Cerebellar nuclear complex (tissue), 1 donor: ENCODE data around the gene PRKN.

ENCODE experiments used
- DNase-seq, 2 experiments: peaks; one replicate each; lab custom pipeline; 2025; lab: John Stamatoyannopoulos, UW

Gene PRKN

DNA sequence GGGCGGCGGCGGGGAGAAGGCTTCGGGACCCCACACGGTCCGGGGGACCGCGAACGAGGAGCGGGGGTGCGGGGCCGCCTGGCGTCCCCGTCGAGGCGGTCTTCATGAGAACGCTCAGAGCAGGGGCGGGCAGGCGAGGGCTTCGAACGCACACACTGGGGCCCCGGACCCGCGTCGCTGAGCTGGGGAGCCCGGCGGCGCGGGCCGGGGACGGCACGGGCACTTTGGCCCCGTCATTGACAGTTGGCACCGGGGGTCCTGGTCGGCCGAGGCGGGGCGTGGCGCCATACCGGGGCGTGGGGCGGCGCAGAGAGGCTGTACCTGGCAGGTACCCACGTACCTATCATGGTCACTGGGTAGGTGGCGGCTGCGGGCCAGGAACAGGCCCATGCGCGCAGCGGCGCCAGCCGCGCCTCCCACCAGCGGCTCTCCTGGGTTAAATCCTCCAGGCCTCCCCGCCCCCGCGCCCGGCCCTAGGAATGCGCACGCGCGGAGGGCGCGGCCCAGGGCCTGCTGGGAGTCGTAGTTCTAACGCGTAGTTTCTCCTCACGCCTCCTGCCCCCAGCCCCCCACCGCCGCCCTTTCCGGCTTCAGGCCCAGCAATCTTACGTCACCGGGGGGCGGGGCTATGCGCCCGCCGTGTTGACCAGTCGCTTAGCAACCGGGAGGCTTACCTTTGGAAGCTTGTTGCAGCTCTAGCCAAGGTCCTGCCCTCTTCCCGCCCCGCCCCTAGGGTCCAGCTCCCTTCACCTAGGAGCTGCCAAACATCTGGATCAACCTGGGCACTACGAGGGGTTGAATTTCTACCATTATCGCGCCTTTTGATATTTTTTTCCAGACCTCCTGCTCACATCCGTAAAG lies at the start of gene PRKN, which contains the start of gene PACRG:
PRKN (minus strand) TSS at position 445 of the 861 bp plus-strand sequence.
PACRG (plus strand) TSS at position 653 of the 861 bp plus-strand sequence.
- peak; percentile 91 to 97 for DNase-seq

DNA sequence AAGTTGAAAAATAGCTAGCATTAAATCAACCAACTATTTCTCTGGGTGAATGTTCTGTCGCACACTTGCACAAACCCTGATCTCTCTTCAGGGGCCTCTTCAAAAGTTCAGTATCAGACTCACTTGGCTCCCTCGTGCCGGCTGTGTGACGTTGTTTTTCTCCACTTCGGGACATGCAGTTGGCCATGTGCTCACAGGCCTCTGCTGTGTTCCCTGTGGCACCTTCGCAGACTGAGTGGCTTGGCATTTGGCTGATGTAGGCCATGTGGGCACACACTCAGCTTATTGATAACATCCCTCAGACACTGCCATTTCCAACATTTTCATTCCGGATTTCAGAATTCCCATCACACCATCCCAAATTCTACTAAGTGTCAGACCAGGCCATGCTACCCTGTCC lies 49.5 kb upstream of the PRKN start:
- DNase-seq = no peak

DNA sequence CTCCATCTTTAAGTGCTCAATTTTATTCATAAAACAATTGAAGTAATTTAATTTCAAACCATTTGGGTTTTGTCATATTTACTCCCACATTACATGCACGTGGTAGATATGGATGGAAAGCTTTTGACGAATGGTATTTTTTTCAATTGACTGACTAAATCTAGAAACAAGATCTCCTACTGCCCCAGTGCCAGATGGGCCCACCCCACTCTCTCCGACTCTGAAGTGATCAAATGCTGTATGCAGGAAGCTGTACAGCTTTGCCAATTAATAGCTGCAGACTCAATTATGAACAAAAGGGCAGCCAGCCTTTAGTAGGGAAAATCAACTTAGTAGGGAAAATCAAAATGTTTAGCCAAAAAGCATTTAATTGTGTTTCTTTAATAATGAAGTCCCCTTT lies 46.4 kb upstream of the PRKN start:
- DNase-seq = no peak

DNA sequence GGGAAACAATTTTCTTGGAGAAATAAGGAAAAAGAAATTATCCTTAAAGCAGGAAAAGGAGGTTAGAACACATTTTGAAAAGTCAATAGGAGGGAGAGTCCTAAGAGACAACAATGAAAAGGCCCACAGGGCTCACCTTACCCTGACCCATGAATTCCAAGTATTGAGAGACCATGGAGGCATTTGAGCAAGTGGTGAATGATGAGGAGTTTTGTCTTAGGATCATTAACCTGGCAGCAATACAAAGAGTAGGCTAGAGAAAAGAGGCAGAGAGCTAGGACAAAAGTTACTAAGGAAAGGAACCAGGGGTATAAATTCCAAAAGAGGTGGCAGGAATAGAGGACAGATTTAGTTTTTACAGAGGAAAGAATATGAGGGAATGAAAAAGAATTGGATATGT lies 44.9 kb upstream of the PRKN start:
- no peak for DNase-seq

DNA sequence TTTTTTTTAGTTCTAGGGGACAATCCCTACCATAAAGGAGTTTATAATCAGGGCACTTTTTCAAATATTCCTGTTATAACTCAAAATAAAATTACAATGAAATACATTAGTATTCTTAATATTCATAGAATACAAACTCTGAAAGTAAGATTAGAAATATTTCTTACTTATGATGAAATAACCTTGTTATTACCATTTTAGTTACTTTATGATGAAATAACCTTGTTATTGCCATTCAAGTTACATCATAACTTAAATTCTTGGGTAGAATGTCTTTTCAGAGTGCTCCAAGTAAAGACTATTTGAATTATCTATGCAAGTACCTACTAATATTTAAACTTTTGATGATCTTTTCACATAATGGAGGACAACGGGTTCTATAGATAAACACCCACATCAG lies 43.4 kb upstream of the PRKN start:
- no peak for DNase-seq

DNA sequence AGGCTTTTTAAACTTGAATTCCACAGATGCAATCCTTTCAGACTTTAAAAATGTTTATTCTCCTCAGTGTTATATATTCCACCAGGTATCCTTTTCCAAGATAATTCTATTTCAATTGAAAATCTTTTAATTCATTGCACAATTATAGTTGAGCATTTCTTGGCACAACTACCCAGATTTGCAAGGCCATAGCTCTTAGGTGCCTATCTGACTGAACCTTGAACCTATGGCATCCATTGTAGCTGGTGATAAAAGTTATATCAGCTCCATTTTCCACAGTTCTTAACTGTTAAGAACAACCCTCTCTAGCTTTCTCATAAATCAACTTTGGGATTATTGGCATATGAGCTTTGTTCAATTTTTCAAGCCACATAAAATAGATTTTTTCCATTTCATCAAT lies 42.6 kb upstream of the PRKN start:
- no peak for DNase-seq

DNA sequence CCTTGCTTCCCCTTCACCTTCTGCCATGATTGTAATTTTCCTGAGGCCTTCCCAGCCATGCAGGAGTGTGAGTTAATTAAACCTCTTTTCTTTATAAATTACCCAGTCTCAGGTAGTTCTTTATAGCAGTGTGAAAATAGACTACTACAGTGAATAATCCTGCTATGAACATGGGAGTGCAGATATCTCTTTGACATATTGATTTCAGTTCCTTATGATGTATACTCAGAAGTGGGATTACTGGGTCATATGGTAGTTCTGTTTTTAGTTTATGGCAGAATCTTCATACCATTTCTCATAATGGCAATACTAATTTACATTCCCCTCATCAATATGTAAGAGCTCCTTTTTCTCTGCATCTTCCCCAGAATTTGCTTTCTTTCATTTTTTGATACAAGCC lies 26.2 kb upstream of the PRKN start:
- no peak for DNase-seq

DNA sequence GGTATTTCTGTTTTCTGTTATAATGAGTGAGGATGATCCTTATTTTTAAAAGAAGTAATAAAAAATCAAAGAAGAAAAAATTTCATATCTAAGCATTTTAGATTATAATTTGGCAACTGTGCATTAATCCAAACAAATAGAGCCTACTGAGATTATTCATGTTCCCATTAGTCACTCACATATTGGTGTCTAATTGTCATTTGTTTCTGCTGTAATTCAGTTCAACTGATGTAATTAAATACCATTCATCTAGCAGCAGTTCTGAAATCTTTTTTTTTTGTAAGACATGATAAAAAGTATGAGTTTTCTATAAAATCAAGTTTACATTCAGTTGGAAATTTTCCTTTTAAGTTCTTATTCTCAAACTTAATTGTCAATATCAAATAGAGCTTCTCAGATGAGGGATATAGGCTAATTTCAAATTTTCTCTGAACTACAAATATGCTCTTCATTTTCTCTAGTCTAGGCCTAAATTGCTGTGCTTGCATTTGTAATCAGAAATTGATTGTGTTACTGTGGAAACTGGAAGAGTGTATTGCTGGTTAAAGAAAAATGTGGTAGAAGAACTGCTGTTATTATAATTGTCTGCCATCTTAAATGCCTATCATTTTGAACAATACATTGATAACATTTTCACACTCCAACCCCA lies 23.8 kb upstream of the PRKN start:
- DNase-seq = no peak

DNA sequence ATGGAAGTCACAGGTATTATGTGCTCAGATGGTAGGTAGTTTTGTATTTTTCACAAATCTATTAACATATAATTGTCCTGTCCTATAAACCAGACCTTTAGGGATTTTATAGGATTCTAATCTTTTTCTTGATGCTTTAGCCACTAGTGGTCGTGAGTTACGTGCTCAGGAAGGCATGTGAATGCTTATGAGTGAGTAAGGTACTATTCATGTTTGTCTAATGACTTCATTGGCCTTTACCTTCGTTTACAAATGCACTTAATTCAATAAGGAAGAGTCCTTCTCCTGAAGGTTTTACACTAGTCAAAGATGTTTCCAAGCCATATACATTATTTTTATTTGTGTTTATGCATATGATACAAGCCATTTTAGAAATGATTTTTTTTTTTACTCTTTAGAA lies 23.2 kb upstream of the PRKN start:
- no peak for DNase-seq

DNA sequence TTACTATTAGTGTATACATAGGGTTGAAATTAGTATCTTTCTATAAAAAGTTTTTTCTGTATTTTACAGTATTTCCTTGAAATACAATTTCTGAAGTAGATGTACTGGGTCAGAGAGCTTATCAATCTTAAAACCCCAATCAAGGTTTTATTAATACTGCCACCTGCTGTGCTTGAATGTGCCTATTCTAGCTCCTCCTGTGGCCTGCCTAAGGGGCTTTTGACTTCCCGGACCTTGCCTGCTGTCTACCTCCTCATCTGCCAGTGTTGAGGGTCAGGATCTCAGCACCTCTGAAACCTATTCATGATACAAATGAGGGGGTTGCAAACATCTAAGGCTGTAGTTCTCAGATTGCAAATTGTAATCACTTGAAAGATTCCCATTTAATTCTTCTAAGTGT lies 9.4 kb upstream of the PRKN start:
- no peak for DNase-seq

DNA sequence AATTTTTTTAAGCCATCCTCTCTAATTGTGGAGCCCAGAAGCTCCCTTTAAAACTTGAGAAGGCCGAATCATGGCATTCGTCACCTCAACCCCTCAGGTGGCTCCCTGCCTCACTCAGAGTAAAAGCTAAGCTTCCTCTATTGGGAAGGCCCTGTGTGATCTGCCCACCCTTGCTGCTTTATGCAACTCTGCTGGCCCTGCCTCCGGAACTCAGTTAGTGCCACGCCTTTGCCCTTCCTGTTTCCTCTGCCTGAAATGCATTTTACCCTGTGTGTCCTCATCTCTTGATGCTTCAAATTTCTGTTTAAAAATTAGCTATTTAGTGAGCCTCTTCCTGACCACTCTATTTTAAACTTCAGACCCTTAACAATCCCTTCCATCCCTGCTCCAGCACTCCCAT lies 5.9 kb upstream of the PRKN start:
- DNase-seq = no peak

DNA sequence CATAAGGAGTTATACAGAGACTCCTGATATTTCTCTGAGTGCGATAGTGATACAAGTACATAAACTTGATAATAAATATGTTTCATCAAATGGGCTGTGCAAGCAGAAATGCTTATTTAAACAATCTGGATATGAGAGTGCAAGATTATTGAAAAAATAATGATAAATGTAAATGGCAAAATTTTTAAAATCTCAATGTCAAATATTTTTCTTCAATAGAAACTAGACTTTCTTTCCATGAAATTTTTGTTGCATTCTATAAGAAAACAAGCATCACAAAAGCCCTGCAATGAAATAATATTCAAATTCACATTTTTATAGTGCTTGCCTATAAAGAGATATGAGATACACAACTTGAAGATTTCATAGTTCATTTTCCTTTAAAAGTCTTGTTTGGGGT lies 2.9 kb upstream of the PRKN start:
- no peak for DNase-seq

DNA sequence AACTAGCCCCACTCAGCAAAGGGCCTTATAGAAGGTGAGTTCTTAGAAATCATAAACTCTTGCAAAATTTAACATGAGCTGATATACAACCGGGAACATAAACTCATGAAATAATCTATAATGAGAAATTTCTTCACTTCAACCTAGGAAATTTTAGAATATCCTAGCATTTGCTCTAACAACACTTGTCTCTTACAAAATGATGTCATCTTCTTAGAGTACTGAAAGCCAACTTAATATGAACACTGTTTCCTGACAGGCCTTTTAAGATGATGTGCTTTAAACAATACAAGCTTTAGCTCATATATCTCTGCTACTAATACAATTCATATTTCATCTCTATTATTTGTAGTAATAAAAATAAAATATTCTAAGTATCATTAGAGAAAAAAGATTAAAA lies 1.1 kb upstream of the PRKN start:
- no peak for DNase-seq

DNA sequence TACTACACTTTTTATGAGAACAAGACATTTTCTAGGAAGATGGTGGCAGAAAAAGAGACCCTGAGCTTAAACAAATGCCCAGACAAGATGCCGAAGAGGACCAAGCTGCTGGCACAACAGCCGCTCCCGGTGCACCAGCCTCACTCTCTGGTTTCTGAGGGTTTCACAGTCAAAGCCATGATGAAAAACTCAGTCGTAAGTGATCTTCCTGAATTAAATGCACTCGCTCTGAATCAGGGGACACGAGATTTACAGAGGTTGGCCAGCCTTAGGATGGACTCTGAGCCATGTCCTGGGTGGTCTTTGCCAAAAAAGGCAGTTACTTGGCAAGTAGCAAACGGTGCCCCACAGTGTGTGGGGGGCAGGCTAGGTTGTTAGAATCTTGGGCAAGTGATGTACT lies 631 bp upstream of the PRKN start:
- DNase-seq = no peak

DNA sequence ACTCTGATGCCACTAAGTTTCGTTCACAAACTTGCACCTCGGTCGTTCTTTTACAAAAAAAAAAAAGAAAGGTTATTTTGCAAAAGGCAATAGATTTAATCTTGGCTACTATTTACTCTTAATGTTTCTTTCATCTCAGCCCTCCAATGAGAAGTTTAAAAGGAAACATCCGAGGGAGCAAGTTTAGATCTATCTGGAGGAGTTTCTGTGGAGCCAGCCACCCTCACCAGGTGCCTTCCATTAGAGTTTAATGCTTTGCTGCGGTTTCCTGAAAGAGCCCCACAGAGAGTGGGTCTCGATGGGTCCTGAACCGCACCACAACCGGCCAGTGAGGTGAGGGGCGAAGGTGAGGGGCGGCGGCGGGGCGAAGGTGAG lies 632 bp downstream of the PRKN start:
- no peak for DNase-seq

DNA sequence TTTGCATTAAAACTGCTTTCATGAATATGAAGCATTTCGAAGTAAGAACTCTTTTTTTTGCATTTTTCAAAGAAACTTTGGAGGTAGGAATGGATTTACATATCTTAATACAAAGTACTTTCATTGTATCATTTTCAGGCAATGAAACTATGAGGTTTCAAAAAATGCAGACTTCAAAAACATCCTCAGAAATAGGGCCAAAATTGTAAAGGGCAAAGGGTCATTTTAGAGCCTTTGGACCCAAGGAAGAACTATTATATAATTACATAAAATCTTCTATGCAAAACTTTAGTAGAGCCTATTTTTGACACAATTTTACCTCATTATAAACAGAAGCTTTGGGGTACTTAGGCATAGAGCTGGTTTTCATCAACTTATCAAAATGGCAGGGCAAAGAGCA lies 4.9 kb downstream of the PRKN start:
- DNase-seq = no peak

DNA sequence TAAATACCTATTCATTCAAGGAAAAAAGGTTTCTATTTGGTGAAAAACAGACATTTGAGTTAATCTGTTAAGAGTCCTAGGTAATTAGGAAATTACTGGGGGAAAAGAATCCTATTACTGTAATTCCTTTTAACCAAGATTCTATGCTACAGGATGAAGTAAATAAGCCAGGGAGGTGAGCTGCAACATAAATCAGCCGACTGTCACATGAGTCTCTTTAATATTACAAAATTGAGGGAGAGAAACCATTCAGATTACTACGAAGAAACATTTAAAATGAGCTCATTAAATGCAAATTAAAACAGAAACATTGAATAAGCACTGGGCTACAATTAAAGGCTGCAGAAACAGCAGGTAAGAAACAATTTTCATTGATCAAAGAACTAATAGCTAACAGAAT lies 5.3 kb downstream of the PRKN start:
- DNase-seq = no peak

DNA sequence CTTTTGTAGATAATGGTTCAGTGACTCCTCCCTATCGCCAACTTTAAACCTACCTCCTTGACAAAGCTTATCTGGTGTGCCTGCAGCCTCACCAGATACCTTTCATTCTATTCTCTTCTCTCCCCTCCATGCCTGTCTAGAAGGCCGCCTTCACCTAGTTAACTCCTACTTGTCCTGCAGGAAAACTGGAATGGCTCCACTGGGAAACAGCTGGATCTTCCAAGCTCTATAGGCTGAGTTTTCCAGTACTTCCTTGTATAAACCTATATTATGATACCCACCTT lies 6.2 kb downstream of the PRKN start:
- DNase-seq = no peak

DNA sequence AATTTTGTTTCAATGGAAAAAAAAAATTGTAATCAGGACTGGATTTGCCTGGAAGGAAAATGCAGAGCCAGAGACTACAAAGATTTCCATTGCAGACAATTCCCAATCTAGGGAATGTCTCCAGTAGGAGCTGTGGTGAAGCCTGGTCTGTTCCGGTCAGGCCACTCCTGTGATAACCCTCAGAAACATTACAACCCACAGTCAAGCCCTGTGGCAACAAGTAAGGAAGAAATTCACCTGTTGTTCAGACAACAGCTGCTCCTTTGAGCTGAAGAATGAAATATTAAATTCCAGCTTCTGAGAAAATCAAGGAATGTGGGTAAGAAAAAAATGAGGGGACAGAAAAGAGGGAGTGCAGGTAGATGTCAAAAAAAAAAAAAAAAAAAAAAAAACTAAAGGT lies 8.0 kb downstream of the PRKN start:
- no peak for DNase-seq

DNA sequence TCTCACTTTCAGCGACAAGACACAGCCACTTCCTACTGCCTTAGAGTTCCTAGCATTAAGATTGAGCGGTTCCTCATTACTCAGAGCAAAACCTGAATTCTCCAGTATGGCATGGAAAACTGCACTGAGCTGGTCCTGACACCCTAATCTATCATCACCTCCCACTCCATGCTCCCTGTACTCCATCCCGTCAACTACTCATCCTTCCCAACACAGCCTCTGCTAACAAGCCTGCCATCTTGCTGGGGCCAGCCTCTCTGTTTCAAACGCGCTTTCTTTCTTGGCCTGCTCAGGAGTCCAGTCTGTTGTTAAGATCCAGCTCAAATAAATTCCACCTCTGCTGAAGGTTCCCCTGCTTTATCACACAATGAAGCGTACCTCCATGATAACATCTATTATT lies 12.0 kb downstream of the PRKN start:
- no peak for DNase-seq

DNA sequence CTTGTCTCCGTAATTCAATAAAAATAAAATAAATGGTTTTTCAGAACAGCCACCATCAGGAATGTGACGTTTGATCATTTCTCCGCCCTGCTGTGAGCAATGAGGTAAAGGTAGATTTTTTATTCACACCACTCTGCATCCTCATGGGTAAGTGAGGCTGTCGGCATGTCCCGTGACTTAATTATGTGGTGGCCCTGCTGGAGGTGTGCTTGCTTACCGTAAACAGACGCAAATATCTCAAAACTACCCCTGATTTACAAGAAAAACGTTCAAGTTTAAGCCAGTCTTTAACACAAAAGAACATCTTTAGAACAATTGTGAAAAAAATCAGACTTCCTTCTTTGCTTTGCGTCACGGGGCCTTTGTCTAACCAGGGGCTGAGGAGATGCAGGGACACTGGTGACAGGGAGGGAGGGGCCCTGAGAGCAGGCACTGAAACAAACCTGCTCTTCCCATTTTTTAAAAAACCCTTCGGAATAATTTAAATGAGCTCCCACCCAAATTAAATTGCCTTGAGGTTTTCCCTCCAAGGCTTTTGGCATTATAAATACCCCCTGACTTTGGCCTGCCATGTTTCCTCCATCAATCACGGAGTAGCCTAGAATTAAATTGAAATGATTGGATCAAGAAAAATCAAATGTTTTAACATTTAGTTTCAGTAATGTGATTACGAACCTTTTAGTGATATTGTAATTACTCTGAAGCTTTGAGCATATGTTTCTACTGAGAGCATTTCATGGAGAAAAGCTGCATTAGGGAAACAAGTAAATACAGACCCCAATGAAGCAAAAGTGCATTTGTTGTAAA lies 13.4 kb downstream of the PRKN start:
- no peak for DNase-seq

DNA sequence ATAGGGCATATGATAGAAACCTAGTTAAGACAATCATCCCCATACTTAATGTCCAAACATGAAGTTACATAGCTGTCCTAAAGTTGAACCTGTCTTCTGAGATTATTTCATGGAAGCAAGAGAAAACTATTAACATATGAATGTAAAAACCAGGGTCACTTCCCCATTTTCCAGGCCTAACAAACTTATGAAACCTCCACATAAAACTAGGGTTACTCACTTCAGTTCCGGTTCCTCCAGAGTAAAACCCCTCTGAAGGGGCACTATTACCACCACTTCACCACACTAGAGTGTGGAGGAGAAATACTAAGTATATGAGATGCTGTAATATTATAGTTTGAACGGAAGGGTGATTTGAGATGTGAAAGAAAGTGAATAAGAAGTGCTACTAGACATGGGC lies 14.9 kb downstream of the PRKN start:
- DNase-seq = no peak

DNA sequence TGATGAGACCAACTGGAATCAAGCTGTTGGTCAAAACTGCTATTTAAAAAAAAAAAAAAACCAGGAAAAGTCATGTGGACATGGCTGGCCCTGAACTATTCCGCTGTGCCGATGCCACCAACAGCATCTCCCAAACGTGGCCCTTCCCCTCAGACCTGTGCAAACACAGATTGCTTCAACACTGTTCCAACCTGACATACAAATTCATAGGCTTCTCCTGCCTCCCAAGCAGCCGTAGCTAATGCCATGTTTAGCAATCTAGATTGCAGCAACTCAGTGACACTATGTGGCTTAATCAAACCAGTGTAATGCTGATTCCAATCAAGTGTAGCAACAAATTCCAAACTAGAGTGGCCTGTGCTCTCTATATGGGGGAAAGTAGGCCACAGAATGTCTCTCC lies 16.2 kb downstream of the PRKN start:
- DNase-seq = no peak
